Activated CD8-positive, alpha-beta memory T cell treated with anti-CD3 and anti-CD28 coated beads, Interleukin-2, amount 50 U/mL, for 4 hours (primary cell): ENCODE measurements around the gene SMARCB1.

ENCODE experiments used
- DNase-seq: peaks from one replicate; pipeline ENCODE4 v3.0.0-alpha.2; 2020

SMARCB1 gene

DNA sequence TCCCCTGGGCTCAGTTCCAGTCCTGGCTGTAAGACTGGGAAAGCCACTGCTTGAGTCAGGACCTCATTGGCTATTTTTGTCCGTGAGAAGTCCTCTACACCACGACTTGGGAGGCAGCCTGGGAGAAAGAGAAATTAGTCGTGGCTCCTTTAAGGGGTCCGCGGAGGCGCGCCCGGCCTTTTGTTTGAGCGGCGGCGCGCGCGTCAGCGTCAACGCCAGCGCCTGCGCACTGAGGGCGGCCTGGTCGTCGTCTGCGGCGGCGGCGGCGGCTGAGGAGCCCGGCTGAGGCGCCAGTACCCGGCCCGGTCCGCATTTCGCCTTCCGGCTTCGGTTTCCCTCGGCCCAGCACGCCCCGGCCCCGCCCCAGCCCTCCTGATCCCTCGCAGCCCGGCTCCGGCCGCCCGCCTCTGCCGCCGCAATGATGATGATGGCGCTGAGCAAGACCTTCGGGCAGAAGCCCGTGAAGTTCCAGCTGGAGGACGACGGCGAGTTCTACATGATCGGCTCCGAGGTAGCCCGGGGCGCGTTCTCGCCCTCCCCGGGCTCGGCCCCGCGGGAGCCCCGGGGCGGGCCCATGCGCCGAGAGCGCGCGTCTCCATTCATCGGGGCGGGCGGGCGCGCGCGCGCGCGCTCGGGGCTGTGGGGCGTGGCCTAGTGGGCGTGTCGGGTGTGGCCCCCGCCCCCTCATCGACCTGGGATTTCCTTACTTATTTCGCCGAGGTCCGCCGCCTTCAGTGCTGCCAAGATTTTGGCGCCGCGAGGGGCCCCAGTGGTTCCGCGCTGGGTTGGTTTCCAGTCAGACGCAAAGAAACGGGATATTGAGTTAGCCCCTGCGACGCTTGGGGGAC is at the start of gene SMARCB1:
Gene SMARCB1 (plus strand): TSS at position 215 of the 848 bp plus-strand sequence. CDS start 204 bp downstream, at position 419.
- peak; percentile 89 for DNase-seq

DNA sequence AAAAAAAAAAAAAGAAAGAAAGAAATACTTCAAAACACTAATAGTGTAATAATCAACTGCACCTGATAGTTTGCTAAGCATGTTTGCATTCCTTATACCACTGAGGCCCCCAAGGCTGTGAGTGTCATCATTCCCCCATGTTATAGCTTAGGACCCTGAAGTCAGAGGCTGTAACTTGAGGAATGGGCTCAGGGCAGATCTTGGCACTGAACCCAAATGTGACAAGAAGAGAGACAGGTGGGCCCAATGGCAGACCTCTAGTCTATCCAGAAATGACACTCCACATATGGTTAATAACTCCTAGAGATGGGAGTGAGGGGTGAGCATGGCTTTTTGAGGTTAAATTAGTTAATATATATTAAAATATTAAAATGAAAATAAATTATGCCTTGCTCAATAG is 49.1 kb upstream of the SMARCB1 start:
- DNase-seq = no peak

DNA sequence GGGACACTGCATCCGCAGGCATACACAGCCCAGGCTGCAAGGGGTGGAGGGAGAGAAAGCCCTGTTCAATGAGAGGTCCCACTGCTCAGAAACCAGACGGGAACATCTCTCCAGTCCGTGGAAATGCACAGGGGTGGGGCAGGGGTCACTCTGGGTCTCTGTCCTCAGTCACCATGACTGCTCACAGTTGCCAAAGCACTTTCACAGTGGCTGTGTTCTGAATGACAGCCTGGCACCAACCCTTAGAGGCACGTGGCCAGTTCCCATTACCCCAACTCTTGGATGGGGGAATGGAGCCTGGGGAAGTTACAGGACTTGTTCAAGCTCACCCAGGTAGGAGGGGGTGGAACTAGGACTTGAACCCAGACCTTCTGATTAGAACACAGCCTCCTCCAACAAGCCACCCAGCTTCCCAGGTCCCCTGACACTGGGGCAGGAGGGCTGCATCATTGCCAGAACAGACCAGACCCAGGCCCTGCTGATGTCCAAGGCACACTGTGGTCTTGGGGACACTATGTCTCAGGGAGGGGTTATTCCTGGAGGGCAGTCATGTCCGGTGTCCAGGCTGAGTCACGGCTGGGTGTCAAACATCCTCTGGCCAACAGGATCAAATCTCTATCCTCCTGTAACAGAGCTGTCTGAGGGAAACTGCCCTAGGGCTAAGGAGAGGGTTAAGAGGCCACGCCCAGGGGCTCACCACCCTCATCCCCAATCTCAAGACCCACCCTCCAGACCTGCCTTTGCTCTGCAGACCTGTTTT is 44.1 kb upstream of the SMARCB1 start:
- no peak for DNase-seq

DNA sequence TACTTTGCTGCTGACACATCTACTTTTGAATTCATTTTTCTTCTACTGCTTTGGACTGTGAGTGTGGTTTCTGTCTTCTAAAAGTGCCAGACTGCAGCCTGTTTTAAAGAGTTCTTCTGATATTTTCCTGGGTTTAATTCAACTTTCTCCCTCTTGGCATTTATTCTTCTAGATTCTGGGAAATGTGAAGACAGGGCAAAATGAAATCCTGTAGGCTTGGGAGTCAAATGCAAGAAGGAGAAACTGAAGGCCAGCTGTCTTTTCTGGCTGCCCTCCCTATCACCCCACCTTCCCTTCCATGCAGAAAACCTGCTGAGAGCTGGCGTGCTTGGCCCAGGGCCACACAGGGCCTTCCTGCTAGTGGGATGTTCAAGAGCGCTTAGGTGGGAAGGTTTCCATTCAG is 43.5 kb upstream of the SMARCB1 start:
- no peak for DNase-seq

DNA sequence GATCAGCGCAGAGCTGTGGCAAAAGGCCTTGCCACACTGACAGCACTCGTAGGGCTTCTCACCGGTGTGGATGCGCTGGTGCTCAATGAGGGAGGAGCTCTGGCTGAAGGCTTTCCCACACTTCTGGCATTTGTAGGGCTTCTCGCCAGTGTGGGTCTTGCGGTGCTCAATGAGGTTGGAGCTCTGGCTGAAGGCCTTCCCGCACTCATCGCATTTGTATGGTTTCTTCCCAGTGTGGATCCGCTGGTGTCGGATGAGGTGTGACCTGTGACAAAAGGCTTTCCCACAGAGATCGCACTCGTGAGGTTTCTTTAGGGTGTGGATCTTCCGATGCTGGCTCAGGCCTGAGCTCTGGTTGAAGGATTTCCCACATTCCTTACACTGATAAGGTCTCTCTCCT is 42.8 kb upstream of the SMARCB1 start:
- no peak for DNase-seq

DNA sequence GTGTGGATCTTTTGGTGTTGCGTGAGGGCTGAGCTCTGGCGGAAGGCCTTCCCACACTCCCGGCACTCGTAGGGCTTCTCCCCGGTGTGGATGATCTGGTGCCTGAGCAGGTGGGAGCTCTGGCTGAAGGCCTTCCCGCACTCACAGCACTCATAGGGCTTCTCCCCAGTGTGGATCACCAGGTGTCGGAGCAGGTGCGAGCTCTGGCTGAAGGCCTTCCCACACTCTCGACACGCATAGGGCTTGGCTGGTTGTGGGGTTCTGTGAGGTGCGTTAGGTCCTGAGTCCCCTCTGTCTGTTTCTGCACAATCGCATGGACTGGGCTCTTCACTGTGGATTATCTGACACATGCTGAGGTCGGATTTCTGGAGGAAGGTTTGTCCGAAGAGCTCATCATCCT is 42.3 kb upstream of the SMARCB1 start:
- no peak for DNase-seq

DNA sequence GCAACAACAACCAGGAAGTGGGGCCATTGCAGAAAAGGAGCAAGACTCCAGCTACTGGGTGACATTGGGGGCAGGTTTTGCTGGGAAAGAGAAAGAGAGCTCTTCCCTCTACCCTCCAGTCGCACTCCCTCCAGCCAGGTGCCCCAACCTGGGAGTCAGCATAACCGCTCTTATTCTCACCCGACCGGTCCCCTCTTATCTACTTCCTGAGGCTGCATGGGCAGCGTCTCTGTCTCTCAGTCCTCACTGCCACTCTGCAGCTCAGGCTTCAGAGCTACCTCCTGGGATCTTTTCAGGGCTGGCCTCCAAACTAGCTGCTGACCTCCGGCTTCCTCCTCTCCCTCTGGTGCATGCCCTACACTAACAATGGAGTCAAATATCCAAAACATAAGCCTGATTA is 41.0 kb upstream of the SMARCB1 start:
- DNase-seq = no peak

DNA sequence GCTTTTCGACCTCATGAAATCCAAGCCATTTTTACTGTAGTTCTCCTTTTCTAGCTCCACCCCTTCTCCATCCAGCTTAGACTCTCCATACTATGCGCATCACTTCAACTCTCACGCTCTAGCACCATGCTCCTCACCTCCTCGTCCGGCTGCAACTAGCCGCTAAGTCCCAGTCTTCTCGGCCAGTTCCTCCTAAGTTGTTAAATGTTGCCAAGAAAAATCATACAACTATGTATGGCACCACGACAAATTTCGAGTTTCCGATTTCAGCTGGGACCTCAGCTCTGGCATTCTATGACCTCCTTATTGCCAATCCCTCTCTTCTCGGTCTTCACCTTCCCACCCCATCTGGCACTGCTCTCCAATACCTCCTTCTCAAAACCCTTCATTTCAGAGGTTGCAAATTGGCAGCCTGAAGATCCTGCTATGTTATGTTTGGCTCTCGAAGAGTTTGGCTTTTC is 36.9 kb upstream of the SMARCB1 start:
- DNase-seq = no peak

DNA sequence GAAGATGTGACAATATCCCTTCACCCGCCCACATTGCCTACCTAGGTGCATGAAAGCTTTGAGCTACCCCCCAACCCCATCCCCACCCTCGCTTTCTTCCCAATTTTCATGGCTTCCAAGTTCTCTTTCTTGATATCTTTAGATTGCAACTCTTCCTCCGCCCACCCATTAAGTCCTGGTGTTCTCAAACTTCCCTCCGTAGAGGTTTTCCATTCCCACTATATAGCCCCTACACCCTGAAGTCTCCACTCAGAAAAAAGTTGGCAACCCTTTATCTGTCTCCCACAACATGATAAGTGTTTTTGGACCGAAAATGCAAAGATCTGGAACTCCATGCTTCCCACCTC is 36.4 kb upstream of the SMARCB1 start:
- no peak for DNase-seq

DNA sequence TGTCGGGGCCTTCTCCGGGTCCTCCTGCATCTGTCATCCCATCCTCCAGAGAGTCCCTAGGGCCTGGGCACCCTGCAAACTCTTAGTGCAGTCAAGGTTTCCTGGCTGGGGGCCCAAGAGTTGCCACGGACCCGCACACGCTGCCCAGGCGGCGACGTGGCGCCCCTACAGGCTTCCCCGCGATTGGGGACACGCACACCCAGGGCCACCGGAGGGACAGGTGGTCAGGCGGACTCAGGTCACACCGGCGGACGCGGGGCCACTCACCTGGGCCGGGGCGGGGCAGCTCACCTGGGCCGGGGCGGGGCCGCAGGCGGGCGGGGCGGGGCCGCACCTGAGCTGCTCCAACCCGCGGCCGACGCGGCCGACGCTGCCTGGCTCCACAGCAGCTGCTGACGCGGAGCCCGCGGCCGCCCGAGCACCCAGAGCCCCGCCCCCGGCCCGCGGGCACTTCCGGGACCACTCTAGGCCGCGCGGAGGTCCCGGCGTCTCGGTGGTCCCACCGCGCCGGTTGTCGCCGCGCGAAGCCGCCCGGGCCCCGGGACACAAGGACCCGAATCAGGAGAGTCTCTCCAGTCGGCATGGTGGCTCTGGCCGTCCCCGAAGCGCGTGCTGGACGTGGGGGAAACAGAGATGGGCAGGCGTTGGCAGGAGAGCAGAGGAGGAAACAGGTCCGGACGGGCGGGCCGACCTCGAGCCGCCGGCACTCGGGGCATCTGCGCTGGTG is 35.9 kb upstream of the SMARCB1 start, which contains the start of gene ZNF70:
Gene ZNF70 (minus strand): TSS at position 399 of the 727 bp plus-strand sequence. CDS start 5,972 bp downstream, outside the sequence.
- DNase-seq = peak; percentile 88

DNA sequence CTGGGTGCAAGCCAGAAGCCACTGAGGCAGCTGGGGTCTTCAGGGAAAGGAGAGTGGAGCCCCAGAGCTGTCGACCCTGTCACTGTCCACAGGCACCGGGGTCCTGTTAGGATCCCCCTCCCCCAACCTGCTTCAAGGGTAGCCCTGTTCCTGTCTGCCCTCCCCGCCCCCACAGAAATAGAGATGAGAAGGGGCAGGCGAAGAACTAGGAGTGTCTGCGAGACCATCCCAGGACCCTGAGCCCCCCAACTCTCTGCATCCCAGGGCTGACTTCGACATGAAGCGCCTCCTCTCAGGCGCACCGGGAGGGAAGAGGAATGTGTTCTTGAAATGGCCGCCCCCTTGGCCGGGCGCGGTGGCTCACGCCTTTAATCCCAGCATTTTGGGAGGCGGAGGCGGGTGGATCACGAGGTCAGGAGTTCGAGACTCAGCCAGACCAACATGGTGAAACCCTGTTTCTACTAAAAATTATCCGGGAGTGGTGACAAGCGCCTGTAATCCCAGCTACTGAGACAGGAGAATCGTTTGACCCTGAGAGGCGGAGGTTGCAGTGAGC is 35.2 kb upstream of the SMARCB1 start:
- DNase-seq = no peak

DNA sequence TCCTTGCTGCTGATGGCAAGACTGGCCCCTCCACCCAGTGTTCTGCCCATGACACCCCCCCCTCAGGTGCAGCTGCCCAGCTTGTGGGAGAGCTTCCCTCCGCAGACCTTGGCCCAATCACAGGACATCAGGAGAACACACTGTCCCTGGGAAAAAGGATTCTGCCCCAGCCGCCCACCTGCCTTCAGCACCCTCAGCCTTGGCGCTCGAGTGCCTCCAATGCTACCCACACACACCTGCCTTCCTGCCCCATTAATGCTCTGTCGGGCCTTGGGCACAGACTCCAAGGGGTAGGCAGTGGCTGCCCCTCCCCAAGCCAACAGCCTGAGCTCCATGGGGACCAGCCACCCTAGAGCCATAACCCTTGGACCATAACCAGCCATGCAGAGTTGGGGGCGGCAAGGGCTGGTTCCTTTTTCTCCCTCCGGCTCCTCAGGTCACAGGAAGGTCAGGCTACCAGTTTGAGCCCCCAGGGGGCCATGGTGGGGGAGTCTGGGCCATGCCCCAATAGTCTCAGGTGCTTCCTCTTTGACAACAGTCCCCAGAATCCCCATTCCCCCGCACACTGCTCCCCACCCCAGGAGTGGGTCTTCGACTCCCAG is 34.6 kb upstream of the SMARCB1 start:
- no peak for DNase-seq

DNA sequence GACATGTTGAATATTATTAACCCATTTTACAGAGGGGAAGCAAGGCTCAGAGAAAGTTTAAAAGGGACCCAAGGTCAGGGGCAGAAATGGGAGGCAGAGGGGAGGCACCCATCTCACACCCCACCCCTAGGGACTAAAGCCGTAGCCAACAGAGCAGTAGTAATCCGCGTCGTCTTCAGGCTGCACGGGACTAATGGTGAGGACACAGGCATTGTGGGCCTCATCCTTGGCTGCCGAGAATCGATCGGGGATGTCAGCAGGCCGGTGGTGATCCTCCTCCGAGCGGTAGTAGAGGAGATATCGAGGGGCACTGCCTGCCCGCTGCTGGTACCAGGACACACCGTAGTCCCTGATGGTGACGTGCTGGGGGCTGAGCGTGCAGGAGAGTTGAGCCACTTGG is 34.0 kb upstream of the SMARCB1 start:
- no peak for DNase-seq

DNA sequence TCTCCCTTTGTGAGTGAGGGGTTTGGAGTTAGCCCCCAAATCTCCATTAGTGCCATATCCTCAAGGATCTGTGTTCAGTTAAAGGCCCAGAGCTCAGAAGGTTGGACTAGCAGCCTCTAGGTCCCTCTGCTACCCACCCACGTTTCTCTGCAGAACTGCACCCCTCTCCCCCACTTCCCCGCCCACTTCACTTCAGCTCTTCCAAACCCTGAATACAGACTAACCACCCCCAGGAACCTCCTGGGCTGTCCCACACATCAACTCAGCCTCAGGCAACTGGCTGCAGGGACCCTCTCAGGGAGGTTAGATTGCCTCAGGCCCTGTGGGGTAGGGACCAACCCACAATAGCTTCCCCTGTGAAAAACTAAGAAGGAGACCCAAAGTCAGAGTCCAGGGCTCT is 33.4 kb upstream of the SMARCB1 start:
- DNase-seq = no peak

DNA sequence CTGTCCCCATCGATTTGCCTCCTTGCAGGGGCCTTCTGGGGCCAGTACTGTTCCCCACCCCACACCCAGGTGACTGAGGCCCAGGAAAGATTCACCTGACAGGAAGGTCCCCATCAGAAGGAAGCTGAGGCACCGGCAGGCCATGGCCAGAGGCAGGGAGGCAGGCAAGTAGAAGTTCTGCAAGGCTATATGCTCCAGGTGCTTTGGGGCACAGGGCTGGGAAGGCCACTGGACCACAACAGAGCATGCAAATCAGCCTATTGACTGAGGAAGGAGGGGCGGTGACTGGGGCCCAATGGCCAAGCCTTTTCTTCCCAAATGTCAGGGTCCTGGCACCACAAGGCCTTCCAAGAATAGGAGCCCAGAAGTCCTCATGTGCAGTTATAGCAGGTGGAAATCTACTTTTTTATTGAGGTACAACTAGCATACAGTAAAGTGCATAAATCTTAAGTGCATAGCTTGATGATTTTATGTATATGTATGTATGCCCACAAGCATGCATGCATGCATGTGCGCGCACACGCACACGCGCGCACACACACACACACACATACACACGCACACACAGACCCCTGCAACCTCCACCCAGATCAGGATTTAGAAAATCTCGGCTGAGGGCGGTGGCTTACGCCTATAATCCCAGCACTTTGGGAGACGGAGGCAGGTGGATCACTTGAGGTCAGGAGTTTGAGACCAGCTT is 32.4 kb upstream of the SMARCB1 start, which contains the start of gene VPREB3:
Gene VPREB3 (minus strand): TSS at position 206 of the 700 bp plus-strand sequence. CDS start 62 bp downstream, at position 144.
- no peak for DNase-seq

DNA sequence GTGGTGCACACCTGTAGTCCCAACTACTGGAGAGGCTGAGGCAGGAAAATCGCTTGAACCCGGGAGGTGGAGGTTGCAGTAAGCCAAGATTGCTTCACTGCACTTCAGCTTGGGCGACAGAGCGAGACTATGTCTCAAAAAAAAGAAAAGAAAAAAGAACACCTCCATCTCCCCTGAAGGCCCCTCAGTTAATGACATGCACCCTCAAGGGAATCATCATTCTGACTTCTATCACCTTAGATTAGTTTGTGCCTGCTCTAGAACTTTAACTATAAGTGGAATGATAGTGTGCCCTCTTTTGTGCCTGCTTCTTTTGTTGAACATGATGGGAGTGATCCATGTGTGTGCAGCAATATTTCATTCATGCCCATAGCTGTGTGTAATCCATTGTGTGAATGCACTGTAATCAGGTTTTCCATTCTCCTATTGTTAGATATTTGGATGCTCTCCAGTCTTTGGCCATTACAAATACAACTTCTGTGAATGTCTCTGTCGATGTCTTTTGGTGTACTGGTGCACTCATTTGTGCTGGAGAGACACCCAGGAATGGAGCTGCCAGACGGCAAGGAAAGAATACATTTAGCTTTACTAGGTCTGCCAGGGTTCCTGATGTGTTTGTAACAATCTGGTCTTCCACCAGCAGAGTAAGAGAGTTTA is 31.7 kb upstream of the SMARCB1 start:
- no peak for DNase-seq

DNA sequence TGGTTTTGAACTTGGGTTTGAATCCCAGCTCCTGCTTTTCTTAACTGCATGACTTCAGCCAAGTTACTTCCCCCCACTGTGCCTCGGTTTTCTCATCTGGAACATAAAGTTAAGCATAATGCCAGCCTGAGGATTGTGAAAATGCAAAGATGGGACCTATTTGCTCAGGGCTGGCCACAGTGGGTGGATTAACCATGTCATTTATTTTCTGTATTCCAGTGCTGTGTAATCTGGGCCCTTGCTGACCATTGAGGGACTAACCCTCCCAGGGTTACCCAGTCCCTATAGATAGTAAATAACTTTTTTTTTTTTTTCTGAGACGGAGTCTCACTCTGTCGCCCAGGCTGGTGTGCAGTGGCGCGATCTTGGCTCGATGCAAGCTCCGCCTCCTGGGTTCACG is 31.1 kb upstream of the SMARCB1 start:
- no peak for DNase-seq

DNA sequence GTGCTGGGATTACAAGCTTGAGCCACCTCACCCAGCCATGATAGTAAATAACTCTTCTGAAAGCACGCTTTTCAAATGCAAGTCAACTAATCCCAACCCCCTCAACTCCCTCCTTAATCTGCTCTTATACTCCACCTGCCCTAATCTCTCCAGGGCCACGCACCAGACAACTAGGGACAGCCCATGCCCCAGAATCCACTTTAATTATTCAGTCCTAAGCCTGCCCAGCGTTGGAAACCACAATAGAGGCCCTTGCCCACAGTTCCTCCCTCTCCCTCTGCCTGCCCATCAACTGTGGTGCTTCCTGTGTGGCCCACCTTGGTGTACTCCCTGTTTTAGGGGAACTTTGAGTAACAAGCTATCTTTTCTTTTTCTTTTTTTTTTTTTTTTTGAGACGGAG is 29.9 kb upstream of the SMARCB1 start:
- no peak for DNase-seq

DNA sequence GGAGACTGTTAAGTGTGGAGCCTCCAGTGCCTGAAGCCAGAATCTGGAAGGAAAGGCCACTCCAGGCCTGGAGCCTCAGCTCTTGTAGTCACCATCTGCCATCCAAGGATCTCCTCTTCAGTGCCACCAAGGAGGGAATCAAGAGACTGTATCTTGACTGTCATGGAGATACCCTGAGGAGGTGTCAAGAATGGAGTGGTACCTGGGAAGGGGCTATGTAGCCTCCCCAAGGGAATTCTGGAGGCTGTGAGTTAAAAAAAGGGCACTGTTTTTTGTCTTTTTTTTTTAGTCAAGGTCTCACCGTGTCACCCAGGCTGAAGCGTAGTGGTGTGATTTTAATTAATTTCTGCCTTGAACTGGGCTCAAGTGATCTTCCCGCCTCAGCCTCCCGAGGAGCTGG is 27.2 kb upstream of the SMARCB1 start:
- no peak for DNase-seq

DNA sequence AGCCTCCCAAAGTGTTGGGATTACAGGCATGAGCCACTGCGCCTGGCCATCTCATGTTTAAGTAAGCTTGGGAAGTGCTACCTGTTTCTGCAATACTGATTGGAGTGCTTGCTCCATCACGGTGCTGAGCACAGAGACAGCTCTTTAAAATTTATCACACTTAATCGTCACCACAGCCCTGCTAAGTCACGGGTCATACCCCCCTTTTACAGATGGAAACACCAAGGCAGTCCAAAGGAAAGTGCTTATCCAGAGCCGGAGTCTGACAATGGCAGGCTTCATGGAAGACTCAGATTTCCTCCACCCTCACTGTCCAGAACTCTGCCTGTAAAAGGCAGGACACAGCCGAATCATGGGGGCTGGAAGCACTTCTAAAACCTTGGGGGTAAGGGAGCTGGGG is 26.7 kb upstream of the SMARCB1 start:
- DNase-seq = no peak

DNA sequence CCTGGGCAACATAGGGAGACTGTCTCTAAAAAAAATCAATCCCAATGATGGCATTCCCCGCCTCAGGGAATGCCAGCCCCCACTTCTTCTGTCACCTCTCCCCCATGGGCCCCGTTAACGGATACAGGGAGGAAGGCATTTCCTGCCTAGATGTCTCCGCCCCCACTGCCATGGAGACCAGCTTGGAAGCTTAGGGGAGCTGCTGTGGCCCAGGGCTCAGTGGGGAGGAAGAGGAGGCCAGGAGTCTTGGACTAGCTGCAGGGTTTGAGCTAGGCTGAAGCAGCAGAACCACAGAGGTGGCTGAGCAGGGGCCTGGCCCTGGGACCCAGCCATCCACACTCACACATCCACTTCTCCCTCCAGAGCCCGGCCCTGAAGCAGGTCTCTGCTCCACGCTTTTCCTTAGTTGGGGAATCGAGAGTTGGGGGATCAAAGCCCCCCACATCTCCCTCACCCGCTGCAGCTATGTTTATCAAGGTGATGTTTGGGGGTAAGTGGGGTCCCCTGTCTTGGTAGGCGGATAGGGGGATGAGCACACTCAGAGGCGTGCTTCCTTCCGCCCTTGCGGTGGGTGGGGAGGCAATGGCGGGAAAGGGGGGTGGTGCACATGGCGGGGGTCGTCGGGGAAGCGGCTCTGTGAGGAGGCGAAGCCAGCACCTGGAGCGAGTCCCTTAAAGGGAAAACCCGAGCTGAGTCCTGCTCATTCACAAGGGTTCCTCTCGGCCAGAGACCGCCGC is 23.8 kb upstream of the SMARCB1 start, which contains the start of gene C22orf15:
Gene C22orf15 (plus strand): TSS at position 149 of the 737 bp plus-strand sequence. CDS start 317 bp downstream, at position 466.
- no peak for DNase-seq
